ENCODE measurements around the gene PLD1.

The PLD1 gene

DNA sequence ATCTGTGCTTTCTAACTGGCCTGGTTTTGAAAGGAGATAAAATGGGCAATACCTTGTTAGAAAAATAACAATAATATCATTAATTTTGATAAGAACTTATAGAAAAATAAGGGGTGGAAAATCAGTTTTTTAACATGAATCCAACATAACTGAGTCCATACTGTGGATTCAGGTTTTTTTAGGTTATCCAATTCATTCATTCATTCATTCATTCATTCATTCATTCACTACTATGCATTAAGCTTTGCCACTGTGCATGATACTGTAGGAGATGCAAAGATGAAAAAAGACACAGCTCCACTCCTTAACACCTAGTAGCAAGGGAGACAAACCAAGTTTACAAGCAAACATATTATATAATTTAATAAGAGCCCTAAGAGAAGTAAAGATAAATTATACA lies 253.1 kb downstream of the PLD1 start:
- DNase-seq (ENCODE audit: low spot score) = no peak

DNA sequence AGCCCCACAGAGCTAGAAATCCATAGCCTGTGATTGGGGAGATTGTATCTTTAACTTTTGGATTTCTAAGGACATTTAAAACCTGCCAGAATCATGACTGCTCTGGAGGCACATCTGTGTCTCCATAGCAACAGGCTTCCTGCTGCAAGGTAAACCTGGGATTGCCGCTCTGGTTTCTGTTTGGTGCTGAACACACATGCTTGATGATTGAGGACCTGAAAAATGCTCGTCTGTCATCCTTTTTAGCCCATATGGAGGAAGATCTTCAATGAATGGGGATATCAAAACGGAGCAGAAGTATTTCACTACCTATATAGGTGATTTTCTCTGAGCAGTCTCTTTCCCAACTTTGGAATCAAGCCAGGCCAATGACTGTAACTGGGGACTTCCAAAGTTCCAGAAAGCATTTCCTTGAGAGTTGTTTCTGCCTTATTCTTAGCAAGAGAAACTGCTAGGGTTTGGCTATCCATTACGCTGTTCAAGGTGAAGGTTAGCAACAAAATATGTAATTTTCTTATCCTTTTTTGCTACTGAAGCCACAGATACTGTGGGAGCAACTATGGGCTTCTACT lies 253.6 kb downstream of the PLD1 start:
- DNase-seq (ENCODE audit: low spot score) = no peak

DNA sequence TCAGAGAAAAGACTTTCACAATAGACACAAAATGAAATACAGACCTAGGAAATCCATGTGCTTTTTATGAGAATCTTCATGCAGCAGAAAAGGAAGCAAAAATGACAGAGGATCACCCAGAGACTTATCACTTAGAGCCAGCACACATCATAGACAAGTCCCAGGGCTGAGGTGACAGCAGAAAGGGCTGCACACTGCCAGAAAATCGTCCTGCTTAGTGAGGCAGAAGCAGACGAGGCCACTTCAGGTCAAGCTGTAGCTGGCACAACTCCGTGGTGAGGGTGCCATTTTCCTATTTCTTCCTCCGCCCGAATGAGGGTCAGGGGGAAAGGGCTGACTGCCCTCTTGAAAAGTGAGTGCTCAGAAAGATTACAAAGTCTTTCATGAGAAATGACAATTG lies 254.1 kb downstream of the PLD1 start:
- no peak for DNase-seq (ENCODE audit: low spot score)

DNA sequence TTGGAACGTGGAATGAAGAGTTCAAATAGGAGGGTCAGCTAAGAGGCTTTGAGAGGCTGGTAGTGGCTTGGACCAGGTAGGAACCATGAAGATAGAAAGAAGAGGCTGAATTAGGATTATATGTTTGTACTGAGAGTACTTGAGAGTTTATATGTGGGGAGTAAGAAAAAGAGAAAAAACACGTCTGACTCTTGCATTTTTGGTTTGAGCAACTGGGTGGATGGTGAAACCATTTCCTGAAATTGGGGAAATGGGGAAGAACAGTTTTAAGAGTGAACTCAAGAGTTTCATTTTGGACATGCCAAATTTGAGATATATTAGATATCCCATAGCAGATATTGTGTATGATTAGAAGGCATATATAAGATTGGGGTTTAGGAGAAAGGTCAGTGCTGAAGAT lies 257.2 kb downstream of the PLD1 start:
- no peak for DNase-seq (ENCODE audit: low spot score)

DNA sequence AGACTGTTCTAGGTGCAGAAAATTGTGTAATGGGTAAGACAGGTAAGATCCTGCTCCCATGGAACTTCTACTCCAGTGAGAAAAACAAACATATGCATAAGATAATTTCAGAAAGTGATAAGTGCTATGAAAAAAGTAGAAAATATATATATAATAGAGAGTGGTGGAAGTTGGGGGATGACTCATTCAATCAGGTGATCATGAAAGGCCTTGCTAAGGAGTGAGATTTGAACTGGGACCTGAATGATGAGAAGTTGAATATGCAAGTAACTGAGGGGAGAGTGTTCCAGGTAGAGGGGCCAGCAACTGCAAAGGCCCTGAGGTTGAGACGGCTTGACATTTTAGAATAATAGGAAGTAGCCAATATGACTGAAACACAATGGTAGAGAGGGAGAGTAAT lies 257.8 kb downstream of the PLD1 start:
- no peak for DNase-seq (ENCODE audit: low spot score)

DNA sequence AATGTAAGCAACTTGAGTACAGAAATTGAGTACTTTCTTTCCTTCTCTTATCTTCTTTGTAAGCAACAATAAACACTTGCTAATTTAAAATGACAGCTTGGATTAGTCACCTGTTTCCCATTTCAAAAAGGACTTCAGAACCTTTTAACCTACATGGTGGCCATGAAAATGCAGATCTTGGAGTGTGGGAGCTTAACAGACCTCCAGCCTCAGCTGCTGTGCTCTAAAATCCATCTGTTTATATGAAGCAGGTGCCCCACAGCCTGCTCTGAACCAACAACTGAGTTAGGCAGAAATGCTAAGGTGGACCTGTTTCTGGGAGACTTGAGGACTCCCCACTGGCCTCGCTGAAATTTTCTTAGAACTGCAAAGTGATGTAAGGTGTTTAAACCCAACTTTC lies 259.0 kb downstream of the PLD1 start:
- DNase-seq (ENCODE audit: low spot score) = no peak

Data from D341Med (cell line).